Sigmoid colon (tissue), 4 donors: Measurements from ENCODE around the gene SMARCAD1.

Source experiments
- CTCF ChIP-seq, 4 experiments: fragments of 450-650 bp in 3 of 4; fragments of 200-600 bp in 1 of 4; IDR thresholded peaks; one replicate each; pipeline ENCODE4 v1.5.1; 2016 to 2019; ENCODE audit warnings: antibody characterized with exemption in 4 of 4, mild to moderate bottlenecking in 3 of 4, moderate library complexity in 2 of 4
- EP300 ChIP-seq, 4 donors: sonication (generic); formaldehyde crosslinking; IDR thresholded peaks; one replicate each; pipeline ENCODE4 v1.6.1; 2017; ENCODE audit warnings: antibody characterized with exemption in 4 of 4
- POLR2A ChIP-seq, 2 donors: fragments of 450-650 bp; IDR thresholded peaks; one replicate each; pipeline ENCODE4 v1.6.1; 2016; ENCODE audit warnings: antibody characterized with exemption in 2 of 2, mild to moderate bottlenecking in 2 of 2, moderate library complexity in 2 of 2

- no peak for TF ChIP-seq CTCF (IDR thresholded peaks at IDR 0.05)
- no peak for TF ChIP-seq POLR2A (IDR thresholded peaks at IDR 0.05)
- no peak for TF ChIP-seq EP300 (IDR thresholded peaks at IDR 0.05)
Observed at GRCh38 chr4:94202769-94203168, 4.9 kb upstream of the SMARCAD1 start.
